Measurements from ENCODE around the gene SLC6A6.

SLC6A6 gene

DNA sequence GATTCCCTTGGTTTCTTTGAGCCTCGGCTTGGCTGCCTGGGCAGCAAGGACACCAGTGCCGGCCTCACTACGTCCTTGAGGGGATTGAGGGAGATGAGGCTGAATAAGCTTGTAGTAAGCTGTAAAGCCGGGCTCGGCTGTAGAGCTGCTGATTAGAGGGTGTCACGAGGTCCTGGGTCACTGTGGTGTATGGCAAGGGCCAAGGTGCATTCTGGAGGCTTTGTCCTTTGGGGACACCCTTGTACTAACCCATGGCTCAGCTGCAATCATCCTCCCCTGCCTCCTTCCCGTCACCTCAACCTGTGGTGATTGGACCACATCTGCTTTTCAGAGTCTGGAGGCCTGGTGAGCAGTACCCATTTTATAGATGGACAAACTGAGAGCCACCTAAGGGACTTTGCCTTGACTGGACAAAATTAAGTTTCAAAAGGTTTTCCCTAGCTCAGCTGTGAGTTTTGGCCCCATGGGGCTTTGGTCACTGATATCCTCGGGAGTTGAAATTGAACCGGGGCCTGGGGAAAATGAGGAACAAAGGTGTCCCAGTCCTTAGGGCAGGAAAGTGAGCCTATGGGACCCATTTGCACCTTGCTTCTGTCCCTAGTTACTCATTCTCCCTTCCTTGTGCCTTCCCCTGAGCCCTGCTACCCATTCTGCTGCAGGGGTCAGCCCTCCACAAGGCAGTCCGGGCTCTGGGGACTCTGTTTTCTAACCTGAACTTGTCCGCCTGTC, 2.4 kb downstream of the SLC6A6 start:
- Histone ChIP-seq H4K20me1 (ENCODE audit: low read depth, low read length) (no peaks in the 10 kb centered on the region), H3K27ac (ENCODE audit: low read depth, low read length) (peak overlapping the region; percentile 88), H3F3A (ENCODE audit: insufficient read depth) (peaks cover 29% of the 10 kb centered on the region), H2AFZ (ENCODE audit: low read depth, low read length, severe bottlenecking) (no peak overlapping the region), H3K9me2 (replicated peaks; ENCODE audit: insufficient read depth, low read length) (no peaks in the 10 kb centered on the region), H3K9ac (ENCODE audit: low read length) (peak overlapping the region; percentile 80), H3K9me3 (ENCODE audit: insufficient read depth, low read length) (no peaks in the 10 kb centered on the region), H3K36me3 (ENCODE audit: low read length) (no peaks in the 10 kb centered on the region), H3K27me3 (ENCODE audit: low read length) (no peaks in the 10 kb centered on the region), H3K79me2 (ENCODE audit: insufficient read depth, low read length) (peaks cover 70% of the 10 kb centered on the region), H3K4me3 (ENCODE audit: insufficient read depth, low read length, poor library complexity, severe bottlenecking) (peak overlapping the region; percentile 74), H3K4me2 (ENCODE audit: low read depth, low read length, poor library complexity, severe bottlenecking) (peak overlapping the region; percentile 87)
- no peak for TF ChIP-seq EZH2phosphoT487 (conservative IDR thresholded peaks at IDR 0.05; ENCODE audit: low read length)
- TF ChIP-seq, protein P1, sequence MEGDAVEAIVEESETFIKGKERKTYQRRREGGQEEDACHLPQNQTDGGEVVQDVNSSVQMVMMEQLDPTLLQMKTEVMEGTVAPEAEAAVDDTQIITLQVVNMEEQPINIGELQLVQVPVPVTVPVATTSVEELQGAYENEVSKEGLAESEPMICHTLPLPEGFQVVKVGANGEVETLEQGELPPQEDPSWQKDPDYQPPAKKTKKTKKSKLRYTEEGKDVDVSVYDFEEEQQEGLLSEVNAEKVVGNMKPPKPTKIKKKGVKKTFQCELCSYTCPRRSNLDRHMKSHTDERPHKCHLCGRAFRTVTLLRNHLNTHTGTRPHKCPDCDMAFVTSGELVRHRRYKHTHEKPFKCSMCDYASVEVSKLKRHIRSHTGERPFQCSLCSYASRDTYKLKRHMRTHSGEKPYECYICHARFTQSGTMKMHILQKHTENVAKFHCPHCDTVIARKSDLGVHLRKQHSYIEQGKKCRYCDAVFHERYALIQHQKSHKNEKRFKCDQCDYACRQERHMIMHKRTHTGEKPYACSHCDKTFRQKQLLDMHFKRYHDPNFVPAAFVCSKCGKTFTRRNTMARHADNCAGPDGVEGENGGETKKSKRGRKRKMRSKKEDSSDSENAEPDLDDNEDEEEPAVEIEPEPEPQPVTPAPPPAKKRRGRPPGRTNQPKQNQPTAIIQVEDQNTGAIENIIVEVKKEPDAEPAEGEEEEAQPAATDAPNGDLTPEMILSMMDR (IDR thresholded peaks at IDR 0.05; ENCODE audit: insufficient read depth, low read length, poor library complexity, severe bottlenecking) = no peak

DNA sequence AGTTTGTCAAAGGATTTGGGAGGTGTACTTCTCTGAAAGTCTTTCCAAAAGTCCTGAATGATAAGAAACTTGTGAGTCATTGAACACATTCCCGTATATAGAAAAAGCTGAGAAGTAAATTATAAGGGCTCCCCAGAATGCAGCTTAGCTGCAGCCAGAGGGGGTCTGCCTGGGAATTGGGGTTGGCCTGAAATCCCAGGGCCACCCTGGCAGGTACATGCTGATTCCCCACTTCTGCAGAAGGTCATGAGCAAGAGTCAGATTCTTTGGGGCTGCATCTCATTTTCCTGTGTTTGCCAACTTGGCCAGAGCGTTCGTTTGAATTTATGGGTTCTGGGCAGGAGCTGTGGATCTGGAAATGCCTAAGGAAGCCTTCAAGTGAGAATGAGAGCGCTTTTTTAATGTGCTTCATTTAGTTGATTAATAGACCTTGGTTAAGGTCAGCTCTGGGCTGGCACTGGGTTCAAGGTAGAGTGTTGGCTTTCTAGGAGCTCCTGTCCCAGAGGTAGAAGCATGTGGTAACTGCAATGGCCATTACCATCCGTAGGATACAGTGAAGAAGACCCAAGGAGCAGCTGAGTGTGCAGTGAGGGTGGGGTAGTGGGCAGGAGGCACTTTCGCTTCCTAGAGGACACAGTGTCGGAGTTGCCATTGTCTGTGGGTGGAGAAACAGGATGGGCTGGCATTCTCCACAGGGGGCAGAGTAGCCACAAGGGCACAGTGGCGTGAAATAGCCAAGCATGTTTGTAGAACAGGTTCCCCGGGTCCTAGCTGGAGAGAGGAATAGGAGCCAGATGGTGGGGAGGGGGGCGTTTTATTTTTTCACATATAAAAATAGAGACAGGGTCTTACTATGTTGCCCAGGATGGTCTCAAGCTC, 3.2 kb downstream of the SLC6A6 start:
- H3K4me2 ChIP-seq (ENCODE audit: low read depth, low read length, poor library complexity, severe bottlenecking) = peak overlapping the region; percentile 87
- no peaks in the 10 kb centered on the region for H3K9me3 ChIP-seq (ENCODE audit: insufficient read depth, low read length)
- TF ChIP-seq, protein P1 (IDR thresholded peaks at IDR 0.05; ENCODE audit: insufficient read depth, low read length, poor library complexity, severe bottlenecking) = no peak
- TF ChIP-seq EZH2phosphoT487 (conservative IDR thresholded peaks at IDR 0.05; ENCODE audit: low read length) = no peak
- peak overlapping the region; percentile 88 for H3K27ac ChIP-seq (ENCODE audit: low read depth, low read length)
- H2AFZ ChIP-seq (ENCODE audit: low read depth, low read length, severe bottlenecking) = no peak overlapping the region
- no peaks in the 10 kb centered on the region for H3K9me2 ChIP-seq (replicated peaks; ENCODE audit: insufficient read depth, low read length)
- no peaks in the 10 kb centered on the region for H4K20me1 ChIP-seq (ENCODE audit: low read depth, low read length)
- H3K36me3 ChIP-seq (ENCODE audit: low read length) = no peaks in the 10 kb centered on the region
- peak overlapping the region; percentile 80 for H3K9ac ChIP-seq (ENCODE audit: low read length)
- H3K4me3 ChIP-seq (ENCODE audit: insufficient read depth, low read length, poor library complexity, severe bottlenecking) = peak overlapping the region; percentile 74
- H3K79me2 ChIP-seq (ENCODE audit: insufficient read depth, low read length) = peaks cover 78% of the 10 kb centered on the region
- H3K27me3 ChIP-seq (ENCODE audit: low read length) = no peaks in the 10 kb centered on the region
- H3F3A ChIP-seq (ENCODE audit: insufficient read depth) = peaks cover 29% of the 10 kb centered on the region

DNA sequence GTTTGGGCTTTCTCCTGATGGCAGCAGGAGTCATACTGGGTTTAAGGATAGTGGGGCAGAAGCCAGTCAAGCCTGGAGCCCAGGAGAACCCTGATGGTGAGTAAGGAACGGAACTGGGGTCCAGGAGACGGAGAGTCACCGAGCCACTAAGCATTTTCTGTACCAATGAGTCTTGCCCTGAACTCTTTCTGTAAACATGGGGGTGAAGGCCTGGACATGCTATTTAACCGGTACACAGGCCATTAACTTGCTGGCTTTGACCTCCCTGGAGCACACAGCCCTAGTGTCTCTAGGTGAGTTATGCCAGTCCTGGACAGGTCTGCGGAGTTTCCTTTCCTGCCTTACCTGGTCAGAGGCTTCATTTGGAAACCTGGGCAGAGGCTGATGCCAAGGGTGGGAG, 3.9 kb downstream of the SLC6A6 start:
- peak overlapping the region; percentile 87 for H3K4me2 ChIP-seq (ENCODE audit: low read depth, low read length, poor library complexity, severe bottlenecking)
- no peaks in the 10 kb centered on the region for H3K9me3 ChIP-seq (ENCODE audit: insufficient read depth, low read length)
- H3K4me3 ChIP-seq (ENCODE audit: insufficient read depth, low read length, poor library complexity, severe bottlenecking) = no peak overlapping the region
- no peaks in the 10 kb centered on the region for H4K20me1 ChIP-seq (ENCODE audit: low read depth, low read length)
- no peaks in the 10 kb centered on the region for H3K36me3 ChIP-seq (ENCODE audit: low read length)
- peaks cover 86% of the 10 kb centered on the region for H3K79me2 ChIP-seq (ENCODE audit: insufficient read depth, low read length)
- H3K9me2 ChIP-seq (replicated peaks; ENCODE audit: insufficient read depth, low read length) = no peaks in the 10 kb centered on the region
- no peak overlapping the region for H2AFZ ChIP-seq (ENCODE audit: low read depth, low read length, severe bottlenecking)
- H3F3A ChIP-seq (ENCODE audit: insufficient read depth) = peaks cover 29% of the 10 kb centered on the region
- peak overlapping the region; percentile 80 for H3K9ac ChIP-seq (ENCODE audit: low read length)
- no peak for TF ChIP-seq EZH2phosphoT487 (conservative IDR thresholded peaks at IDR 0.05; ENCODE audit: low read length)
- TF ChIP-seq, protein P1 (IDR thresholded peaks at IDR 0.05; ENCODE audit: insufficient read depth, low read length, poor library complexity, severe bottlenecking) = no peak
- H3K27ac ChIP-seq (ENCODE audit: low read depth, low read length) = peak overlapping the region; percentile 88
- no peaks in the 10 kb centered on the region for H3K27me3 ChIP-seq (ENCODE audit: low read length)

Data from SU-DHL-6 (cell line).